GM21576 (cell line): ENCODE data around the gene FAM120AOS.
"Not testable (repeated sequence)": the region's sequence is repeated elsewhere in the genome, so short reads cannot be mapped to it uniquely, and the experiment has no call there.

Source experiments
- ATAC-seq: cut with Tn5 transposase; IDR thresholded peaks from one replicate; pipeline ENCODE4 v1.9.1; 2021; ENCODE audit warnings: mild to moderate bottlenecking, moderate library complexity; ENCODE audit not compliant: unreplicated experiment

The FAM120AOS gene

DNA sequence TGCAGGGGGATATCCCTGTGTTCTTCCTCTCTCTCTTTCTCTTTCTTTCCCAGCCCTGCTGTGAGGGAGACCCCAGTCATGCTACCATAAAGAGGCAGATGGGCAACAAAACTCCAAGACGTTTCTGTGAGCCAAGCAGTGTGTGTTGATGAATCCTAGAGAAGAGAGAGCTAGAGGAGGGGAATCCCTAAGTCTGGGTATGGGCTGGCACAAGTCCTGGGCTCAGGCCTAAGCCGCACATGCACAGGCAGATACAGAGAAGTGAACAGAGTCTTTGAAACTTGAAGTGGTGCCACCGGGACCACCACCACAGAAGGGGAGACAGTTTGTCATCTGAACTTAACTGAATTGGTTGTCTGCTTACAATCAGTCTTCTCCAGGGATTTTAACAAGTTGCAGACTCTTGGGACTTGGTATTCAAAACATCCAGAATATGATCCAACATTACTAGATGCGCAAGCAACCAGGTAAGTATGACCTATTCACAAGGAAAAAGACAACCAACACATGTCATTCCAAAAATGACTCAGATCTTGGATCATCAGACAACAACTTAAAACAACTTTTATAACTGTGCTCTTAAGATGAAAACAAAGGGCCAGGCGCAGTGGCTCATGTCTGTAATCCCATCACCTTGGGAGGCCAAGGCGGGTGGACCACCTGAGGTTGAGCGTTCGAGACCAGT, 12.3 kb downstream of the FAM120AOS start:
- ATAC-seq = no peak

DNA sequence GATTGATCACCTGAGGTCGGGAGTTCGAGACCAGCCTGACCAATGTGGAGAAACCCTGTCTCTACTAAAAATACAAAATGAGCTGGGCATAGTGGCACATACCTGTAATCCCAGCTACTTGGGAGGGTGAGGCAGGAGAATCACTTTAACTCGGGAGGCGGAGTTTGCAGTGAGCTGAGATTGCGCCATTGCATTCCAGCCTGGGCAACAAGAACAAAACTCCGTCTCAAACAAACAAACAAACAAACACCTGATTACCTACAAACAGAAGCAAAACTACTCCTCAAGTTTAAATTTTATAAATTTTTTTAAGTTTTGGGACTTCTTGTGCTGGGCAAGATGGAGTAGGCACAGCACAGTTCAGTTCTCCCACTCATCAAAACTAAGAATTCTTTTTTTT, 14.1 kb downstream of the FAM120AOS start:
- ATAC-seq = not testable (repeated sequence)

DNA sequence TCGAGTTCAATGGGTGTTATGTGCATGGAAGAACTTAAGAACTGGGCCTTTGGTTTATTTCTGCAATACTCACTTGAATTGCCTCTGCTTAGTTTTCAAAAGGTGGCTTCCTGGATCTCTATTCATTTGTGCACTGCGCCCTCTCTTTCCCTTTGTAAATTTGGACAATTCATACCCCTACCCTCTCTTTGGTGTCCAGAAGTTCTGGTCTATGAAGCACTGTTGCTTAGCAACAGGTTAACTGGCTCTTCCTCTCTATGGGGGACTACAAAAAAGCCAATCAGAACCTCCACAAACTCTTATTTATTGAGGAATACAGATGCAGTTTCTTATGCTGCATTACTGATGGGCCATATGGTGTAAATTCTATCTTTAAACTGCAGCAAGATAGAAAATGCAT, 15.4 kb downstream of the FAM120AOS start:
- ATAC-seq = no peak

- ATAC-seq = no peak
Observed at GRCh38 chr9:93436655-93437407, 16.6 kb downstream of the FAM120AOS start.

DNA sequence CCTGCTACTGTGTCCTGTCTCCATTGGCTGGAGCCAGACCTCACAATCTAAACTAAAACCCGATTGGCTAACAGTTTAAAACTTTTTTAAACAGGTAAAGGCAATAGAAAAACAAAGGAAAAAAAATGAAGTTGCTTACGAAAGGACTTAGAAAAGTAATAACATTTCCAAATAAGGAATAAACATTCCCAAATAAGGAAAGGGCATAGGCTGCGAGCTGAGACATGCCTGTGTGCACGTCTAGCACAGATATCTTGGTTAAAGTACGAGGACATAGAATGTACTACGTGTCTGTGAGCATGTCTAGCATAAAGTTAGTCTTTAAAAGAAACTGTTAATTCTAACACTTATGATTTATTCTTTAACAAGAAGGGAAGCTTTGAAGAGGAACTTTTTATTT, 17.2 kb downstream of the FAM120AOS start:
- no peak for ATAC-seq

DNA sequence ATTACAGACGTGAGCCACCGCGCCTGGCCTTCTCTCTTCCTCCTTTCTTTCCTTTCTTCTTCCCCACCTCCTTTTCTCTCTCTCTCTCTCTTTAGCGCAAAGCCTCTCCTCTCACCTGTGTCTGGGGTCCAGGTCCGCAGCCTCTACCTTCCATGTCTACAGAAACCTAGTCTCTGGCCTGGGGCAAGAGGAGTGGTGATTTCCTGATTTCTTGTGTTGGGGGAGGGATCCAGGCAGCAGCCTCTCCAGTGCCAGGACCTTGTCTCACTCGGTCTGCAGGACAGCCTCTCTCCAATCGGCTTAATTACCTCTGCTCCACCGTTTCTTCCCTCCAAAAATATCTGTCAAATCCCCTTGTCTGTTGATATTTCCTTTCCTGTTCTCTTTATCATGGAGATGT, 18.0 kb downstream of the FAM120AOS start:
- ATAC-seq = no peak

- no peak for ATAC-seq
Observed at GRCh38 chr9:93434056-93434455, 19.3 kb downstream of the FAM120AOS start.

DNA sequence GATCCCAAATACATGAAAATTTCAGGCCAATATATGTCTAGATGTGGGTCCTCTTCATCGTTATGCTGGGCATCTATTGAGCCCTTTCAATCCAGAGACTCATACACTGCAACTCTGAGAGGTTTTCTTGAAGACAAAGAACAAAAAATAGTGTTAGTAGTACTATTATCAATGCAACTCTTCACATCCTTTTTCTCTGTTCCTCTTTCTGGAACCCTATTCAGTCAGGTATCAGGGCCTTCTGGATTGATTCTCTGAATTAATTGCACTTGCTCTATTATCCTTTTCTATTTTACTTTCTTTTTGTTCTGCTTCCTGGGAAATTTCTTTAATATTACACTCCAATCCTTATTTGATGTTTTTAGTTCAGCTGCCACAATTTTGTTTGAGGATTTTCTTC, 20.4 kb downstream of the FAM120AOS start:
- no peak for ATAC-seq

GRCh38 chr9:93431539-93432105, 21.8 kb downstream of the FAM120AOS start:
- ATAC-seq = no peak

GRCh38 chr9:93427655-93428379, 25.6 kb downstream of the FAM120AOS start:
- no peak for ATAC-seq

DNA sequence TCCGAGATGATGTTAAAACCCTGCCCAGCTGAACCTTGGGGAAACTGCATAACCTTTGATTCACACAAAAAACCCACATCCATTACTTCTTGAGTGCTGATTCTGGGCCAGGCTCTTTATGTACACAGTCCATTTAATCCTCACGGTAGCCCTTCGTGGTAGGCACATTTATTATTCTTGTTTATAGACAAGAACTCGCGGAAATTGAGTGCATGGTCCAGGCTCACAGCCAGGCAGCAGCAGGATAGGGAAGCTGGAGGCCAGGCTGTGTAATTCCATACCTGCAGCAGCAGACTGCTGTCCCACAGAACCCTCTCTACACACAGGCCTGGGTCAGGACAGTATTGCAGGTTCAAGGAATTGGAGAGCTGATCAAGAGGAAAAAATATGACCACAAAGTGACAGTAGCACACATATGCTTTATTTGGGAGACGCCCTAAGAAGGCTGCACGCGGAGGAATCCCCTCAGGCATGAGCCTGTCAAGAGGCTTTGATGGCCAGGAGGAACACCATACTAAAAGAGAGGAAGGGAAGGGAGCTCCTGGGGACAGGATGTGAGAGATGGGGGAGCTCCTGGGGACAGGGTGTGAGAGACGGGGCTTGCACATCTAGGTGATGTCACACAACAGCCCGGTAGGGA, 30.3 kb downstream of the FAM120AOS start:
- no peak for ATAC-seq

DNA sequence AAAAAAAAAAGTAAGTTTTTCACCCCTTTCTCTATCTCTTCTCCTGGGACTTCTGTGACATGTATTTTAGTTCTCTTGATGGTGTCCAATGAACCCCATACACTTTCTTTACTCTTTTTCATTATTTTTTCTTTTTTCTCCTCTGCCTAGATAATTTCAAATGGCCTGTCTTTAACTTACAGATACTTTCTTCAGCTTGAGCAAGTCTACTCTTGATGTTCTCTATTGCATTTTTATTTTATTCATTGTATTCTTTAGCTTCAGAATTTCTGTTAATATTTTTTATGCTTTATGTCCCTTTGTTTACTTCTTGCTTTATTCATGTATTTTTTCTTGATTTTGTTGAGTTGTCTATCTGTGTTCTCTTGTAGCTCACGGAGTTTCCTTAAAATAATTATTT, 34.4 kb downstream of the FAM120AOS start:
- ATAC-seq = no peak

DNA sequence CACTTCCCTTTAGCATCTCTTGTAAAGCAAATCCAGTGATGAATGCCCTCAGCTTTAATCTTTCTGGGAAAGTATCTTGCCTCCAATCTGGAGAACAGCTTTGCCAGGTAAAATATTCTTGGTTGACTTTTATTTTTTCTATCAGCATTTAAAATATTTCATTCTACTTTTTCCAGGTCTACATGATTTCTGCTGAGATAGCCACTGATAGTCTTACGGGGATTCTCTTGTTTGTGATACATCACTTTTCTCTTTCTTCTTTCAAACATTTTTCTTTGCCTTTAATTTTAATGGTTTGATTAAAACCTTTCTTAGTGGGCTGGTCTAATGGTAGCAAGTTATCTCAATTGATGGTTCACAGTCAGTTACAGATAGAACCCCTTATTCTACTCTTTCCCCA, 35.8 kb downstream of the FAM120AOS start:
- no peak for ATAC-seq

GRCh38 chr9:93416530-93417235, 36.7 kb downstream of the FAM120AOS start:
- ATAC-seq = no peak

DNA sequence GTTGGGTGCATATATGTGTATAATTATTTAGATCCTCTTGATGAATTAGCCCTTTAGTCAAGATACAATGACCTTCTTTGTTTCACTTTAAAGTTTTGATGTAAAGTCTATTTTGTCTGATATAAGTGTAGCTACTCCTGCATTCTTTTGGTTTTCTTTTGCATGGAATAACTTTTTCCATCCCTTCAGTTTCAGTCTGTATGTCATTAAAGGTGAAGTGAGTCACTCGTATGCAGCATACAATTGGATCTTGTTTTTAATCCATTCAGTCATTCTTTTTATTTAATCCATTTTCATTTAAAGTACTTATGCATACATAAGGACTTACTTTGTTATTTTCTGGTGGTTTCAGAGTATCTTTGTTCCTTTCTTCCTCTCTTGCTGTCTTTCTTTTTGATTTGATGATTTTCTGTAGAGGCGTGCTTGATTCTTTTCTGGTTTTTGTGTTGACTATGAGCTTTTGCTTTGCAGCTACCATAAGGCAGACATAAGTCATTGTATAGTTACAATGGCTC, 38.1 kb downstream of the FAM120AOS start:
- ATAC-seq = no peak

DNA sequence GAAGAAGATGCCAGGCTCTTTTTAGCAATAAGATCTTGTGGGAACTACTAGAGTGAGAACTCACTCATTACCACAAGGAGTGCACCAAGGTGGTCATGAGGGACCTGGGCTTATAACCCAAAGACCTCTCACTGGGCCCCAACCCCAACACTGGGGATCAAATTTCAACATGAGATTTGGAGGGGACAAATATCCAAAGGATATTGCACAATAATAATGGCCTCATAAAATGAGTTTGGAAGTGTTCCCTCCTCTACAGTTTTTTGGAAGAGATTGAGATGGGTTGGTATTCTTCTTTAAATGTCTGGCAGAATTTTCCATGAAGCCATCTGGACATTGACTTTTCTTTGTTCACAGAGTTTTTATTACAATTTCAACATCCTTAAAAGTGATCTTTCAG, 39.9 kb downstream of the FAM120AOS start:
- no peak for ATAC-seq

GRCh38 chr9:93406371-93406770, 47.0 kb downstream of the FAM120AOS start:
- ATAC-seq = no peak

- ATAC-seq = no peak
Observed at GRCh38 chr9:93398471-93398870, 54.9 kb downstream of the FAM120AOS start.

DNA sequence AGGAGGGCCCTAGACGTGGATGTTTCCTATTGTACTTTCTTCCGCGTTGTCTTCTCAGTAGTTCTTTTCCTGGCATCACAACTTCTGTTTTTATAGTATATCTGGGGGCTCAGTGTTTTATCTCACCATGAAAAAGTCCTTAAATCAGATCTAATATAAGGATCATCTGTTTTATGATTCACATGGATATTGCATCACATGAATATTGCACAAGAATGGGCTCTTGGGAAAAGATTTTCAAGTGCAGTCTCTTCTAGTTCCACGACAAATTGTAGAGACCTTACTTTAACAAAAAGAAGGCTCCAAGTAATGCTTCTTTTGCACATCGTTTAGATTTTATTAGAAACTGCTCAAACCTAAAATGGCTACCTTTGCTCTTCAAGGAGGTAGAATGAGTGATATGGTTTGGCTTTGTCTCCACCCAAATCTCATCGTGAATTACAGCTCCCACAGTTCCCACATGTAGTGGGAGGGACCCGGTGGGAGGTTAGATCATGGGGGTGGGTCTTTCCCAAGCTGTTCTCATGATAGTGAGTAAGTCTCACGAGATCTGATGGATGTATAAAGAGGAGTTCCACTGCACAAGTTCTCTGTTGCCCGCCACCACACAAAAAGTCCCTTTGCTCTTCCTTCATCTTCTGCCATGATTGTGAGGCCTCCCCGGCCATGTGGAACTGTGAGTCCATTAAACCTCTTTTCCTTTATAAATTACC, 55.6 kb downstream of the FAM120AOS start:
- ATAC-seq = no peak
